GM18511 (cell line): ENCODE results near the gene SLC1A3.
"Not testable (repeated sequence)": the region's sequence is repeated elsewhere in the genome, so short reads cannot be mapped to it uniquely, and the experiment has no call there.

ENCODE experiments used
- ATAC-seq: cut with Tn5 transposase; IDR thresholded peaks from one replicate; pipeline ENCODE4 v1.9.1; 2021; ENCODE audit warnings: mild to moderate bottlenecking, moderate library complexity; ENCODE audit not compliant: unreplicated experiment

SLC1A3 gene

DNA sequence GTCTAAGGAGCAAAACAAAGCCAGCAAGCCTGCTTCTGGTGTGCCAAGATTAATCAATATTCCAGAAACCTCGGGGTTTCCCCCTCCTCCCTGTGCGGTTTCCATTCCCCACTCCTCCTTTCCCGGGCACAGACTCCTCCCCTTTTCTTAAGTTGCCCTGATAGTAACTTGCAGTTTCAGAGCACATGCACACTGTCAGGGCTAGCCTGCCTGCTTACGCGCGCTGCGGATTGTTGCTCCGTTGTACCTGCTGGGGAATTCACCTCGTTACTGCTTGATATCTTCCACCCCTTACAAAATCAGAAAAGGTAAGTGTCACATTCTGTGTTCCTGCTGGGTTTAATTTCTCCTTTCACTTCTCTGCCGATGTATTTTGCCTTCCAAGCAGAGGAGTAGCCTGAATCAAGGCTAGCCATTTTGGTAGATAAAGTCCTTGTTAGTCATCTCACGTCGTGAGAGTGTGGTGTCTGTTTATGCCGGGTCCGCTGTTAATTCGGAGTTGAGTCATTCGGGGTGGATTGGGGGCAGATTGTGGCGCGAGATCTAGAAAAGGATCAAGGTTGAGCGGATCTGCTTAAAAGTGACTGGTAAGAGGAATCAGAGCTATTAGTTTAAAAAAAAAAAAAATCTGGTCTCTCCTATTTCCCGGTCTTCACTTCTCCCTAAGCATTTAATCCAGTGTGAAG, at the start of gene SLC1A3:
SLC1A3 (plus strand) TSS at position 179 of the 686 bp plus-strand sequence. CDS start 1,818 bp downstream, outside the sequence.
- peak; percentile 92 for ATAC-seq

DNA sequence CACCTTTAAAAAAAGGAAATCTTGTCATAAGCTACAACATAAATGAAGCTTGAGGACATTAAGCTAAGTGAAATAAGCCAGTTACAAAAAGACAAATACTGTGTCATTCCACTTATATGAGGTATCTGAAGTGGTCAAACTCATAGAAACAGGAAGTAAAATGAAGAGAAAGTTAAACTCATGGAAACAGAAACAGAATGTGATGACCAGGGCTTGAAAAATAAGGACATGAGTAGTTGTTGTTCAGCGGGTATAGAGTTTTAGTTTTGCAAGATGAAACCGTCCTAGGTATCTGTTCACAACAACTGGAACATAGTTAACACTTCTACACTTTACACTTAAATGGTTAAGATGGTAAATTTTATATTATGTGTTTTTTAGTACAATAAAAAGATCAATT, 47.8 kb upstream of the SLC1A3 start:
- ATAC-seq, result no peak

DNA sequence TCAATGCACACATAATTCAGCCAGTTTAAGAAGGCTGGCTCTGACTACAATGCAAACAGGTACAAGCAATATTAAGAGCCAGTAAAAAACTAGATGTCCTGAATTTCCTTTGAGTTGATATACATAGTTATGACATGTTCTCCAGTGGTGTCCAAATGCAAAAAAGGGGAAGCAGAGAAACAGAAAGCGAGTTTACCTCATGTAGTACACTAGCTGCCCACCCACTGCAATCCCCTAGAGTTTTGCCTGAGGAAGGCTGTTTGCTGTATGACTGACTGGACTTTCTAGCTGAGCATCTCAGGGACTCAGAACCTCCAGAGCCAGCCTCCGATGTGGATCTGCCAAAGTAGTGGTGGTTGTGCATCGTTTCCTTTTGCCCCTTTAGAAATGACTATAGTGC, 44.8 kb upstream of the SLC1A3 start:
- ATAC-seq, result no peak

GRCh38 chr5:36569491-36569890, 36.9 kb upstream of the SLC1A3 start:
- ATAC-seq, result no peak

- no peak for ATAC-seq
Measured at GRCh38 chr5:36570301-36571095, 35.9 kb upstream of the SLC1A3 start.

GRCh38 chr5:36571401-36572042, 34.9 kb upstream of the SLC1A3 start:
- ATAC-seq, result no peak

GRCh38 chr5:36573438-36573837, 33.0 kb upstream of the SLC1A3 start:
- ATAC-seq, result no peak

DNA sequence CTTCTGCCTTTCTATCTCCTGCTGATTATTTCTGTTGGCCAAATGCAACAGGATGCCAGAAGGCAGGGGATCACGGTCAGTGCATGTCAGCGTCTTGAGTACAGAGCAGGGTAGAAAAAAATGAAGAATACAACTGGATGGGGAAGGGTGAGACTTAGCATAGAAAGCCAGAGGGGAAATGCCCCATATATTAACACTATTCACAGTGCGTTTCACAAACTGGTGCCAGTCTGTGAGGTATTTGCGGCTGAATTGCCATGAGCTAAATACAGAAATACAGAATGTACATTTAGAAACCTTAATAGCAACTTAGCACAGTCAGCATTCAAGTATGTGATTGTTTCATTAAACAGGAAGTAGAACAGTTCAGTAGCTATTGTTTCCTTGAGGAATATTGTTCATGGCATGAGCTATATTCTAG, 31.0 kb upstream of the SLC1A3 start:
- no peak for ATAC-seq

DNA sequence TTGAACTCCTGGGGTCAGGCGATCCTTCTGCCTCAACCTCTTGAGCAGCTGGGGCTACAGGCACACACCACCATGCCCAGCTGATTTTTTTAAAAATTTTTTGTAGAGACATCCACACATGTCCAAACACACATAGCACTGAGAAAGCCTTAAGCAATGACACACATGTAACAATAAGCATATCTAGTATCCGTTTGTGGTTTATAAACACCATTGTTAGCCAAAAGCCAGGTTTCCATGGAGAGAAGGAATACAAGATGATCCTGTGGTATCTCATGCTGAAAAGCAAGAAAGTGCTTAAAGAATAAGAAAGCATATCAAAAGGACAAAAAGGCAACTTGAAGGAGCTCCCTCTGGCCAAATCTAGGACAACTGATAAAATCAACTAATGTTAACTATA, 29.7 kb upstream of the SLC1A3 start:
- ATAC-seq, result no peak

GRCh38 chr5:36579858-36580257, 26.5 kb upstream of the SLC1A3 start:
- ATAC-seq, result not testable (repeated sequence)

GRCh38 chr5:36581070-36581469, 25.3 kb upstream of the SLC1A3 start:
- no peak for ATAC-seq

GRCh38 chr5:36584009-36584875, 22.2 kb upstream of the SLC1A3 start:
- no peak for ATAC-seq

DNA sequence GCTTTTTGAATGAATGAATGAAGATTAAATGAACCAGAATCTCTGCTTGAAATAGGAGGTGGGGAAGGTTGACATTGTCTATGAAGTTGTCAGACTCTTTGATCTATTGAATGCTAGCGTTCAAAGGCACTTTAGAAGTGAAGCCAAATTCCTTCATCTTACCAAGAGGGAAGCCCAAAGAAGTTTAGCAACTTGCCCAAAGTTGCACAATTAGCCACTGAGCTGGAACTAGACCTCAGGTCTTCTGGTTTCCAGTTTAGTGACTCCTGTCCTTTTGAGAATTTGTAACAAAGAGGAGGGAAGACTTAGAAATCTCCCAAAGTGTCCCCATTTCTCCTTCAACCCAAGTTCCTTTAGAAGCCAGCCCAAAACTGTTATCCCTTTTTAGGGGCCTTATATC, 20.7 kb upstream of the SLC1A3 start:
- no peak for ATAC-seq

GRCh38 chr5:36587354-36587753, 19.1 kb upstream of the SLC1A3 start:
- ATAC-seq, result no peak

DNA sequence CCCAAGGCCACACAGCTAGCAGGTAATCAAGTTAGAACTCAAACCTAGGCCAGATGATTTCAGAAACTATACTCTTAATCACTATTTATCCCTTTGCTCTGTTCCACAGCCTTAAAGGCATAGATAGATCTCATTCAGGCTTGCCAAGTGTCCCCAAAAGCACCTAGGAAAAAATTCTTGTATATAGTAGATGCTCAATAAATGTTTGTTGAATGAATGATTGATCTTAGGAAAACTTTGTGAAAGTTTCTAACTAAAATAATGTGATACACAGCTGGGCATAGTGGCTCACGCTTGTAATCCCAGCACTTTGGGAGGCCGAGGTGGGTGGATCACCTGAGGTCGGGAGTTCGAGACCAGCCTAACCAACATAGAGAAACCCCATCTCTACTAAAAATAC, 16.7 kb upstream of the SLC1A3 start:
- not testable (repeated sequence) for ATAC-seq

GRCh38 chr5:36590513-36591286, 15.7 kb upstream of the SLC1A3 start:
- no peak for ATAC-seq

- ATAC-seq, result no peak
Measured at GRCh38 chr5:36593867-36594266, 12.5 kb upstream of the SLC1A3 start.

- ATAC-seq, result no peak
Measured at GRCh38 chr5:36596247-36596646, 10.2 kb upstream of the SLC1A3 start.

- no peak for ATAC-seq
Measured at GRCh38 chr5:36596756-36597155, 9.7 kb upstream of the SLC1A3 start.

- ATAC-seq, result no peak
Measured at GRCh38 chr5:36598045-36598444, 8.4 kb upstream of the SLC1A3 start.
